Neural cell (in vitro differentiated cells): ENCODE data around the gene DMWD. TPM values are rescaled to one million over a fixed set of nuclear protein-coding genes. Genes with fewer than 3 reads are reported as not detected.

ENCODE experiments used
- H2AFZ ChIP-seq: fragments of 200-600, 300-800 bp; sonication (generic), shearing (Covaris generic); 2 replicates; pipeline ENCODE4 v1.6.0; 2014; ENCODE audit warnings: low read depth, mild to moderate bottlenecking, antibody characterized with exemption, low read length, moderate library complexity
- H3F3A ChIP-seq: fragments of 200-600 bp; shearing (Covaris generic); 2 replicates; pipeline ENCODE4 v1.6.1; 2016; ENCODE audit warnings: mild to moderate bottlenecking, moderate library complexity, mixed read lengths, antibody characterized with exemption, low read length; ENCODE audit not compliant: insufficient read depth, poor library complexity, severe bottlenecking
- H3K27ac ChIP-seq: fragments of 200-600, 300-800 bp; sonication (generic), shearing (Covaris generic); 2 replicates; pipeline ENCODE4 v1.5.1; 2014; ENCODE audit warnings: mild to moderate bottlenecking, low read length, moderate library complexity
- H3K27me3 ChIP-seq: fragments of 300-800, 200-600 bp; sonication (generic), shearing (Covaris generic); 2 replicates; pipeline ENCODE4 v1.6.0; 2014; ENCODE audit warnings: mild to moderate bottlenecking, low read depth, low read length, moderate library complexity; ENCODE audit not compliant: insufficient read depth
- H3K36me3 ChIP-seq: fragments of 300-800, 200-600 bp; sonication (generic), shearing (Covaris generic); 2 replicates; pipeline ENCODE4 v1.5.1; 2014; ENCODE audit warnings: mild to moderate bottlenecking, antibody characterized with exemption, low read length, moderate library complexity; ENCODE audit not compliant: insufficient read depth
- H3K4me2 ChIP-seq: fragments of 300-800, 200-600 bp; sonication (generic), shearing (Covaris generic); 2 replicates; pipeline ENCODE4 v1.6.0; 2014; ENCODE audit warnings: mild to moderate bottlenecking, low read length
- H3K4me3 ChIP-seq: fragments of 300-800, 200-600 bp; sonication (generic), shearing (Covaris generic); 2 replicates; pipeline ENCODE4 v1.5.1; 2014; ENCODE audit warnings: mild to moderate bottlenecking, low read length, moderate library complexity
- H3K79me2 ChIP-seq: fragments of 200-600 bp; shearing (Covaris generic); replicated peaks from 2 replicates; pipeline ENCODE4 v1.6.0; 2014; ENCODE audit warnings: mild to moderate bottlenecking, low read length, moderate library complexity; ENCODE audit not compliant: insufficient read depth
- H3K9ac ChIP-seq: fragments of 300-800, 200-600 bp; sonication (generic), shearing (Covaris generic); 2 replicates; pipeline ENCODE4 v1.6.1; 2016; ENCODE audit warnings: mild to moderate bottlenecking, low read length, mixed read lengths
- H3K9me2 ChIP-seq: fragments of 200-600 bp; shearing (Covaris generic); 2 replicates; pipeline ENCODE4 v1.6.1; 2016; ENCODE audit warnings: mild to moderate bottlenecking, low read length, mixed read lengths; ENCODE audit not compliant: insufficient read depth
- H3K9me3 ChIP-seq: fragments of 200-600, 300-800 bp; sonication (generic), shearing (Covaris generic); 2 replicates; pipeline ENCODE4 v1.6.1; 2016; ENCODE audit warnings: mild to moderate bottlenecking, mixed run types, low read length, moderate library complexity, mixed read lengths
- H4K20me1 ChIP-seq: fragments of 200-600 bp; shearing (Covaris generic); 2 replicates; pipeline ENCODE4 v1.6.1; 2016; ENCODE audit warnings: mild to moderate bottlenecking, mixed run types; ENCODE audit not compliant: insufficient read depth
- EP300 ChIP-seq: fragments of 450-650 bp; conservative IDR thresholded peaks from 2 replicates; pipeline ENCODE4 v1.6.1; 2014; ENCODE audit warnings: antibody characterized with exemption, mild to moderate bottlenecking, moderate library complexity; ENCODE audit not compliant: poor library complexity, severe bottlenecking
- POLR2AphosphoS5 ChIP-seq: IDR thresholded peaks from 2 replicates; pipeline ENCODE4 v1.6.1; 2012
- RAD21 ChIP-seq: fragments of 450-650 bp; conservative IDR thresholded peaks from 2 replicates; pipeline ENCODE4 v1.6.1; 2014; ENCODE audit warnings: antibody characterized with exemption, mild to moderate bottlenecking, moderate library complexity
- SMC3 ChIP-seq: fragments of 450-650 bp; conservative IDR thresholded peaks from 2 replicates; pipeline ENCODE4 v1.6.1; 2014; ENCODE audit warnings: antibody characterized with exemption, mild to moderate bottlenecking, moderate library complexity; ENCODE audit not compliant: poor library complexity
- TAF1 ChIP-seq: IDR thresholded peaks from 2 replicates; pipeline ENCODE4 v1.6.1; 2012; ENCODE audit warnings: low read depth
- polyA plus RNA-seq: library from polyadenylated mRNA; depleted of rRNA; stranded (reverse); fragments of >200 nt; gene quantifications from 2 replicates; pipeline ENCODE4 v1.2.3, GENCODE V29; 2014
- TF ChIP-seq, protein P1 (sequence below): IDR thresholded peaks from 2 replicates; pipeline ENCODE4 v1.6.1; 2012; ENCODE audit warnings: borderline replicate concordance
- TF ChIP-seq, protein P2 (sequence below): fragments of 450-650 bp; IDR thresholded peaks from 2 replicates; pipeline ENCODE4 v1.5.1; 2014; ENCODE audit warnings: antibody characterized with exemption, mild to moderate bottlenecking, moderate library complexity; ENCODE audit not compliant: poor library complexity, severe bottlenecking

DMWD gene
- polyA plus RNA-seq, 1 donor from 2014 or later: 20.4 TPM

DNA sequence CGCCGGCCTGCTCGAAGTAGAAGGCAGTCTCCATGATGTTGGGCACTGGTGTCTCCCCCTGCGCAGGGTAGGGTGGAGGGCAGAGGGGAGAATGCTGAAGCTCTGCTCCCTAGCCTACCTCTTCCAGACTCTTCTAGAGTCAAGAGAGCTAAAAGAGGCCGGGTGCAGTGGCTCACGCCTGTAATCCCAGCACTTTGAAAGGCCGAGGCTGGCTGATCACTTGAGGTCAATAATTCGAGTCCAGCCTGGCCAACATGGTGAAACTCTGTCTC lies 12.2 kb upstream of the DMWD start:
- Histone ChIP-seq H3K9ac (no peak overlapping the region), H3K79me2 (no peaks in the 10 kb centered on the region), H3K27me3 (no peaks in the 10 kb centered on the region), H3K9me2 (no peaks in the 10 kb centered on the region), H3K9me3 (no peaks in the 10 kb centered on the region), H3F3A (no peaks in the 10 kb centered on the region), H3K27ac (no peak overlapping the region), H2AFZ (no peak overlapping the region), H4K20me1 (no peaks in the 10 kb centered on the region), H3K4me2 (no peak overlapping the region), H3K36me3 (no peaks in the 10 kb centered on the region), H3K4me3 (no peak overlapping the region)
- no peak for TF ChIP-seq TAF1

DNA sequence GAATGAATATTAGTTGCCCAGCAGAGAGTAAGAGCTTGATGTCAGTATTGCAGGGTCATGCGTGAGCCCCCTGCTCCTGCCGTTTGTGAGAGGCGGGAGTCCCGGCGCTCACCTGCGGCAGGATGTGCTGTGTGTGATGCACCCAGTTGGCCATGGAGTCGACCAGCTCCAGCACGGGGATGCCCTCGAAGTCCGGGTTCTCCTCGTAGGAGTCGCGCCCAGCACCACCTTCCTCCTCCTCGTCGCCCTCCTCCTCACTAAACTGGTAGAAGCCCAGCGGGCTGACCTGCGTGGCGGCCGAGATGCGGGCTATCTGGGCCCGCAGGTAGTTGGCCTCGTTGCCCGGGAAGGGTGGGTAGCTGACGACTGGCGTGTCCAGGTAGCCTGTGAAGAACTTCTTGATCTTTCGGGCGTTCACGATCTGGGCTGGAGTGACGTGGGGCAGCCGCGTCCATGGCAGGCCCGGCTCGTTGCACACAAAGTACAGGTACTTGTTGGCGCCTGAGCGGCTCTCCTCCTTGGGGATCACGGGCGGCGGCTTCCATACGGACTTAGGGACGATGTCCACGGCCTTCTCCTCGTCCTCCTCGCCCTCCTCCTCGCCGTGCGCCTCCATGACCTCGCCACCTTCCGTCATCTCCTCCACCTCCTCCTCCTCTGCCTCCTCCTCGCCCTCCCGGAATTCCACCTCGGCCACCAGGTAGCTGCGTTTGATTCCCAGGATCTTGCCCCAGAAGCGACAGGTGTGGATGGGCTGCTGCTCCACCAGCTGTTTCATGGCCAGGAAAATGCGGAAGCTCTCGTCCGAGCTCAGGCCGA lies 11.7 kb upstream of the DMWD start:
- Histone ChIP-seq H3K4me3 (no peak overlapping the region), H3K79me2 (no peaks in the 10 kb centered on the region), H3K9me3 (no peaks in the 10 kb centered on the region), H3K27me3 (no peaks in the 10 kb centered on the region), H4K20me1 (no peaks in the 10 kb centered on the region), H3K36me3 (no peaks in the 10 kb centered on the region), H2AFZ (no peak overlapping the region), H3K9ac (no peak overlapping the region), H3K27ac (no peak overlapping the region), H3F3A (no peaks in the 10 kb centered on the region), H3K4me2 (no peak overlapping the region), H3K9me2 (no peaks in the 10 kb centered on the region)
- TF ChIP-seq, protein P1, sequence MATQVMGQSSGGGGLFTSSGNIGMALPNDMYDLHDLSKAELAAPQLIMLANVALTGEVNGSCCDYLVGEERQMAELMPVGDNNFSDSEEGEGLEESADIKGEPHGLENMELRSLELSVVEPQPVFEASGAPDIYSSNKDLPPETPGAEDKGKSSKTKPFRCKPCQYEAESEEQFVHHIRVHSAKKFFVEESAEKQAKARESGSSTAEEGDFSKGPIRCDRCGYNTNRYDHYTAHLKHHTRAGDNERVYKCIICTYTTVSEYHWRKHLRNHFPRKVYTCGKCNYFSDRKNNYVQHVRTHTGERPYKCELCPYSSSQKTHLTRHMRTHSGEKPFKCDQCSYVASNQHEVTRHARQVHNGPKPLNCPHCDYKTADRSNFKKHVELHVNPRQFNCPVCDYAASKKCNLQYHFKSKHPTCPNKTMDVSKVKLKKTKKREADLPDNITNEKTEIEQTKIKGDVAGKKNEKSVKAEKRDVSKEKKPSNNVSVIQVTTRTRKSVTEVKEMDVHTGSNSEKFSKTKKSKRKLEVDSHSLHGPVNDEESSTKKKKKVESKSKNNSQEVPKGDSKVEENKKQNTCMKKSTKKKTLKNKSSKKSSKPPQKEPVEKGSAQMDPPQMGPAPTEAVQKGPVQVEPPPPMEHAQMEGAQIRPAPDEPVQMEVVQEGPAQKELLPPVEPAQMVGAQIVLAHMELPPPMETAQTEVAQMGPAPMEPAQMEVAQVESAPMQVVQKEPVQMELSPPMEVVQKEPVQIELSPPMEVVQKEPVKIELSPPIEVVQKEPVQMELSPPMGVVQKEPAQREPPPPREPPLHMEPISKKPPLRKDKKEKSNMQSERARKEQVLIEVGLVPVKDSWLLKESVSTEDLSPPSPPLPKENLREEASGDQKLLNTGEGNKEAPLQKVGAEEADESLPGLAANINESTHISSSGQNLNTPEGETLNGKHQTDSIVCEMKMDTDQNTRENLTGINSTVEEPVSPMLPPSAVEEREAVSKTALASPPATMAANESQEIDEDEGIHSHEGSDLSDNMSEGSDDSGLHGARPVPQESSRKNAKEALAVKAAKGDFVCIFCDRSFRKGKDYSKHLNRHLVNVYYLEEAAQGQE: no peak
- TF ChIP-seq POLR2AphosphoS5 (no peak), SMC3 (no peak), TAF1 (no peak), RAD21 (no peak)
- TF ChIP-seq, protein P2, sequence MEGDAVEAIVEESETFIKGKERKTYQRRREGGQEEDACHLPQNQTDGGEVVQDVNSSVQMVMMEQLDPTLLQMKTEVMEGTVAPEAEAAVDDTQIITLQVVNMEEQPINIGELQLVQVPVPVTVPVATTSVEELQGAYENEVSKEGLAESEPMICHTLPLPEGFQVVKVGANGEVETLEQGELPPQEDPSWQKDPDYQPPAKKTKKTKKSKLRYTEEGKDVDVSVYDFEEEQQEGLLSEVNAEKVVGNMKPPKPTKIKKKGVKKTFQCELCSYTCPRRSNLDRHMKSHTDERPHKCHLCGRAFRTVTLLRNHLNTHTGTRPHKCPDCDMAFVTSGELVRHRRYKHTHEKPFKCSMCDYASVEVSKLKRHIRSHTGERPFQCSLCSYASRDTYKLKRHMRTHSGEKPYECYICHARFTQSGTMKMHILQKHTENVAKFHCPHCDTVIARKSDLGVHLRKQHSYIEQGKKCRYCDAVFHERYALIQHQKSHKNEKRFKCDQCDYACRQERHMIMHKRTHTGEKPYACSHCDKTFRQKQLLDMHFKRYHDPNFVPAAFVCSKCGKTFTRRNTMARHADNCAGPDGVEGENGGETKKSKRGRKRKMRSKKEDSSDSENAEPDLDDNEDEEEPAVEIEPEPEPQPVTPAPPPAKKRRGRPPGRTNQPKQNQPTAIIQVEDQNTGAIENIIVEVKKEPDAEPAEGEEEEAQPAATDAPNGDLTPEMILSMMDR: no peak

DNA sequence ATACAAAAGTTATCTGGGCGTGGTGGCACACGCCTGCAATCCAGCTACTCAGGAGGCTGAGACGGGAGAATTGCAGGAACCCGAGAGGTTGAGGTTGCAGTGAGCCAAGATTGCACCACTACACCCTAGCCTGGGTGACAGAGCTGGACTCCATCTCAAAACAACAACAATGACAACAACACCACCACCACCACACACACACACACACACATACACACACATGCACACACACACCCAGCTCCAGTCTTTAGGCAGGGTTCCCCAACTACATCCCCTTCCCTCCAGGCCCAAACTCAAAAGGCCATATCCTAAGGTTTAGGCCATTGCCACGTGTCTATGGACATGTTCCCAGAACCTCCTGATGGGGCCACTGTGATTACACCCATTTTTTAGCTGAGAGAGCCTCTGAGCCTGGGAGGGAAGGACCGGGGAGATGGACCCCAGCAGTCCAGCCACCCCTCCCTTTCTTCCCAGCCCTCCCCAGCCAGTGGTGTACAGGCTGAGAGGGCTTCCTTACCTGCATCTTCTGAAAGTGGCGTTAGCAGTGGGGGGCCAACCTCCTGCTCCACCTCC lies 9.0 kb upstream of the DMWD start:
- TF ChIP-seq, protein P2: no peak
- TF ChIP-seq SMC3 (no peak), EP300 (no peak)
- H3K4me2 ChIP-seq: no peak overlapping the region

More for the DNA sequence above, 9.0 kb upstream of the DMWD start:
- no peak overlapping the region for H3K27ac ChIP-seq
- H3K4me3 ChIP-seq: no peak overlapping the region
- H3K9ac ChIP-seq: no peak overlapping the region
- no peak overlapping the region for H2AFZ ChIP-seq
- no peaks in the 10 kb centered on the region for H3F3A ChIP-seq
- no peaks in the 10 kb centered on the region for H3K79me2 ChIP-seq
- no peaks in the 10 kb centered on the region for H3K27me3 ChIP-seq
- H4K20me1 ChIP-seq: no peaks in the 10 kb centered on the region
- no peaks in the 10 kb centered on the region for H3K9me2 ChIP-seq
- no peaks in the 10 kb centered on the region for H3K36me3 ChIP-seq
- H3K9me3 ChIP-seq: no peaks in the 10 kb centered on the region
